Gastrocnemius medialis (tissue), 4 donors: ENCODE data around the gene C2CD3.

Experiments
- CTCF ChIP-seq, 5 experiments: fragments of 450-650 bp in 3 of 5; fragments of 200-600 bp in 2 of 5; sonication (generic) in 2 of 5; IDR thresholded peaks in 4 of 5; conservative IDR thresholded peaks in 1 of 5; 1 replicate in 4 of 5; 2 replicates in 1 of 5; pipeline ENCODE4 v1.5.1; 2016 to 2019; ENCODE audit warnings: antibody characterized with exemption in 5 of 5, mild to moderate bottlenecking in 3 of 5, moderate library complexity in 3 of 5
- POLR2A ChIP-seq, 2 donors: fragments of 450-650 bp; IDR thresholded peaks; one replicate each; pipeline ENCODE4 v1.6.1; 2017; ENCODE audit warnings: antibody characterized with exemption in 2 of 2, mild to moderate bottlenecking in 2 of 2, moderate library complexity in 2 of 2

DNA sequence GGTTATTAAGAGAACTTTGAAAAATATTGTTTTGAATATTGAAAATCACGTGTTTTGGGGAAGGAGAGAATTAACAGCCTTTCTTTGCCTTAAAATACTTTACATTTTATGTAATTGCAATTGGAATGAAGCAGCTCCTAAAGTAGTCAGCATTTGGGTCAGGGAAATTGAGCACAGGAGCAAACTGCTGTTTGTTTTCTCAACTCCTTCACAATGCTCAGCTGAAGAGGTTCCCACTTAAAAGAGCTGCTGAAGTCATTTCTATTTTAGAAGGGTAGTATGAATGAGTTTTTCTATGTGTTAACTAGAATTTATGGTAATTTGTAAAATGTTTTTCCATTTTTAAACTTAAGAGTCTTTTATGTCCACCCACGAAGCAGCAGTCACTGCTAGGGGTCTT lies 180.1 kb downstream of the C2CD3 start:
- TF ChIP-seq CTCF (IDR thresholded peaks at IDR 0.05 in 4 of 5, conservative IDR thresholded peaks at IDR 0.05 in 1 of 5) (no peak), POLR2A (IDR thresholded peaks at IDR 0.05) (no peak)
